ENCODE data around the gene CHN2. TPM values are rescaled to one million over a fixed set of nuclear protein-coding genes. Genes with fewer than 3 reads are reported as not detected.

CHN2 gene
- total RNA-seq, 1 experiment from 2014 or later: 17.2 TPM

DNA sequence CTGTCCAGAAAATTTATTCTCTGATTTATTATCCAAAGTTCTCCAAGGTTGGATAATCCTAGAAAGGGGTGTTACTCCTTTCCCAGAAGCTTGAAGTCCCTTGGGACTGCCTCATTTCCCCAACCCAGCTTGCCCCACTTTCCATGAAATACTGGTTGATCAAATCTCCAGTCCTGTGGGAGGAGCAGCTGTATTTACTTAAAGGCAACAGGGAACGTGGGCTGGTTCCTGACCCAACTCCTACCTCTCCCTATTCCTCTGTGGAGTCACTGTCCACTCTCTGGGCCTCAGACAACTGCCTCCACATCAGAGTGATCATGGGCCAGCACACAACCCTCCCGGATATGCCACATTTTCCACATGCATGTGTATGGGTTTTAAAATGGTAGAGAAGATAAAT lies 202.8 kb downstream of the CHN2 start:
- DNase-seq (ENCODE audit: low spot score): no peak

DNA sequence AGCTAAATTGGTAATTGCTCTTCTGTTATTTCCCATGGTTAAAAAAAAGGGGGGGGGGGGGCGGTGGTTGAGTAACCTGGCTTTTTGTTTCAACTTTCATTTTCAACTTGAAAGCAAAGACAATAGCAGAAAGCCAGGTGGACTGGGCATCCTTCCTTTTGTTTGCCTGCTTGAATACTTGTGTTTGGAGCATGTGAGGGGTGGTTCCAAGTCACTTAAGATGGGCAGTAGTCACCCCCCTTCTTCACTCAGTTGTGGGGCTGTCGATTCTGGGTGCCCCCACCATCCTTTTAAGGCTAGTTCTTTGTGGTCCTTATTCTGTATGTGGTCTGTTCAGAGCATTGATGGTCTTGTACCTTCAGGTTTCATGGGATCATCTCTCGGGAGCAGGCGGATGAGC lies 203.4 kb downstream of the CHN2 start:
- DNase-seq (ENCODE audit: low spot score): no peak

DNA sequence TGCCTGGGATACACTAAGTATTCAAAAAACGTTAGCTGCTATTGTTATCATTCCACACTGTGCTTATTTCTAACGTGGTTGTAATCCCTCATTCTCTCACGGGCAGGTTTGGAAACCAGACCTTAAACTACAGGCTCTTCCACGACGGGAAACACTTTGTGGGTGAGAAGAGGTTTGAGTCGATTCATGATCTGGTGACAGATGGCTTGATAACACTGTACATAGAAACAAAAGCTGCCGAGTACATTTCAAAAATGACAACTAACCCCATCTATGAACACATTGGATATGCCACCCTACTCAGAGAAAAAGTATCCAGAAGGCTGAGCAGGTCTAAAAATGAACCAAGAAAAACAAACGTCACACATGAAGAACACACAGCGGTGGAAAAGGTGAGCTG lies 205.9 kb downstream of the CHN2 start:
- no peak for DNase-seq (ENCODE audit: low spot score)

DNA sequence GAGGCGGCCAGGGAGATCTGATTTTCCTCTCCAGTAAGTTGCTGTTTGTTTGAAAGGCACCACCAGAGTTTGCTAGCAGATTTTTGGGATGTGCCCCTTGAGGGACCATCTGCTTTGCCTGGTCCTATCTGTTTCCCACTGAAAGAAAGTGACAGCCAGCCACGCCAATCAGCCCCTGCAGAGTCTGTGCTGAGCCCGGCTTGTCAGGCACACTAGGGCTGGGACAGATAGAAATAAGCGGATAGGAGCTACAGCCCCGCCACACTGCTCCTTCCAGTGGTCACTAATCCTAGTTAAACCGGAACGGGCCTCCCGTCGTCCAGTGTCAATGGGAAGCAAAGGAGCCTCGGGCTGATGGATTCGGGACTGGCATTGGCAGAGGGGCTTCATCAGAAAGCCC lies 207.2 kb downstream of the CHN2 start:
- no peak for DNase-seq (ENCODE audit: low spot score)

DNA sequence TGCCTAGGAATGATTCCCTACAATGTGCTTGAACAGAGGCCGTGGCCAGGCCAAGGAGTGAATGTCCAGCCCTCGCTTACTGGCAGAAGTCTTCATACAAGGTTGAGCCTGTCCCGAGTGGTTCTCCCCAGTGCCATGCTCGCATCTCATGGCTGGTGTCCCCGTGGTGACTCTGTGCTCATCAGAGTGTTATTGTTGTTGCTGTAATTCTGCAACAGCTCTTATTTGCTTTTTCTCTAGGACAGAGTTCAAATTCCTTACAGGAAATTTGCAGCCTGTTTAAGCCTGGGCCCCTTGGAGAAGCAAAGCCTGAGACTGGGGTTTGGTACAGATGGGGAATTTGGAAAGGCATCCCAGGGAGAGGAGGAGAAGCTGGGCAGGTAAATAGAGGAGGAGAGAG lies 211.3 kb downstream of the CHN2 start:
- no peak for DNase-seq (ENCODE audit: low spot score)

DNA sequence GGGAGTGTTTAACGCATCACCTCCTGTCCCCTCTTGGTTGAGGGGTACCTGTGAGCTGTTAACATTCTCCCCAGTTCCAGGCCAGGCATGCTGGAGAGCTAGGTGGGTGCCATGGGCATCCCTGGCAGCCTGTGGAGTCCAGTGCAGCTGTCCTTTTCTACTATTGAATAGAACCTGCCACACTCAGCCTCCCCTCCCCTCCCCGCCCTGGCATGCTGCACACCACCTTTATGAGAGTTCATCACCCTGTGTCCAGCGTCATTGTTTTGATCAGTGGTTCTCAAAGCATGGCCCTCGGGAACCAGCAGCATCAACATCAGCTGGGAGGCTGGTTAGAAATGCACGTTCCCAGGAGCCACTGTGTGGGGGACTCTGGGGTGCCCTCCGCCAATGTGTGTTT lies 211.8 kb downstream of the CHN2 start:
- no peak for DNase-seq (ENCODE audit: low spot score)

DNA sequence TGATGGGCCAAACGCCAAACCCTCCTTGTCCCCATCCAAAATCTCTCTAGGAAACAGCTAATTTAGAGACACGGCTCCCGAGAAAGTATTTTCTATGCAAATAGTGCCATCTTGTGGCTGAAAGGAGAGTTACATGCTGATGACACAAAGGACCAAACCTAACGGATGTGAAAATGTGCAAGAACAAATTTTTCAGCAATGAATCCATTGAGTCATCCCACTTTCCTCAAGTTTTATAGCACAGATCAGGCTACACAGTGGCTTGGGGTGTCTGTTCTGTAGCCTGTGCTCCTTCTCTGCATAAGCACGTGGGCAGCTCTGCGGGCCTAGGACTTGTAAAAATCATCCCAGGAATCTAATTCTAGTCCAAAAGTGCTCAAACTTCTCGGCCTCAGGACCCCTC lies 214.3 kb downstream of the CHN2 start:
- DNase-seq (ENCODE audit: low spot score): peak; percentile 81

DNA sequence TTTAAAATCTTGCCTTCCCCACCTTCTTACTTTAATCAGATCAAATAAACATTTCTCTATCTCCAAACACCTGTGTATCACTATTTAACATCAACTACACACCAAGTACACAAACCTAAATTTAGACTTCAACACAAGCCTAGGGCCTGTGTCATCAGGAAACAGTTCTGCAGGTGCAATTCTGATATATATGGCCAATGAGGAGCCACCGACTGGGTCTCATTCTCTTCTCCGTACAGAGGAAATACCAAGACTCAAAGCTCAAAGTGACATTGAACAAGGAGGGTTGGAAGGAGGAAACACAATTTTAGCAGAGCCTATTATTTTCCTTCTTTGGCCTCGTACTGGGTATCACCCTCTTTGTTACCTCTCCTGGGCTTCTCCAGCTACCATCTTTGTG lies 216.4 kb downstream of the CHN2 start:
- DNase-seq (ENCODE audit: low spot score): no peak

DNA sequence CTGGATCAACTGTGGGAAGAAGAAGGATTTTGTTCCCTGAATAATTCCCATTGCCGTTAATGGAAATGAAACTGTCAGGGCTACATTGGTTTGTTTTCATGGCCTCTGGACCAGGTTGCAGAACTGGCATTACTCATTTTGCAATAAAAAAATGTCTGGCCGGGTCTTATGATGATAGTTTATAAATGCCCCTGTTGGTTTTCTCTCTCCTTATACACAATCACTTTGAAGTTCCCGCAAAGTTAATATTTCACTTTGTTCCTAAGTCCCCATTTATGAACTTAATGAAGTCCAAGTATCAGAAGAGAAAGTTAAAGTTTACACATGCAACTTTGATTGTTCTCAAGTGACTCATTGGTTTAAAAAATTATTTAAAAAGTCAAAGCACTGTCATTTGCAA lies 218.3 kb downstream of the CHN2 start:
- no peak for DNase-seq (ENCODE audit: low spot score)

DNA sequence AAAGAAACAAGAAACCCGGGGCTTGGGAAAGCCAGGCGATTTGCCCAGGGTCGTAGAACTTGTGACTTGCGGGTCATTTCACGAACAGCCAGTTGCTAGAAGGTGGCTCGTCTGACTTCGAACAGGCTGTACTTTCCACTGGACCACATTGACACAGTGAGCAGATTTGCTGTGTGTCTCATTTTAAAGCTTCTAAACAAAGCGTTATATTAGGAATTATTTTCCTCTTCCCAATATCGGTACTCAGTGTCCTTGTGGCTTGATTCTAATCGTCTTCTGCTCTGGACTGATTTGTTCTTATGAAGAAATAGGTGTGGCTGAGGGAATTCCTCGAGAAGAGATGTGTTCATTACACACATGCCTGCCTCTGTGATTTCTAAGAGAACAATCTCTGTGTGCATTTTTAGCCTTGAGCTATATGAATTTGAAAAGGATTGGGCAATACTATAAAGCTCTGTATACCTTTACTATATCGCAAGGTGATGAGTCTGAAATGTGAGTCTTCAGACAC lies 219.1 kb downstream of the CHN2 start:
- DNase-seq (ENCODE audit: low spot score): no peak

DNA sequence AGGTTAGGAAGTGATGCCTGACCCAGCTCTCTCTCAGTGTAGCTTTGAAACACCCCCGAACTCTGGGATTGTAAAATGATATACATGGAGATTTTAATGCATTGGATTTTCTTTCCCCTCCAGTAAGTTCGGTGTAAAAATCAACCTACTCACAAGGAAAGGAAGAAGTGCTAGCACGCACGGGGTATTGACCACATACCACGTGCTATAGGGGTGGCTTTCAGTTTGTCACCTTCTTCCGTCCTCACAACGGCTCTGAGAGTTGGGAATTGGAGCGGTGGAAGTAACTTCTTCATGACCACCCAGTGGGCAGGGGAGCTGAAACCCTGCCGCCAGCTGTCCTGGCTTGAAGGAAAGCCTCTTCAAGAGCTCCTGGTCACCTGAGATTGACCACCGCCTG lies 219.6 kb downstream of the CHN2 start:
- no peak for DNase-seq (ENCODE audit: low spot score)

DNA sequence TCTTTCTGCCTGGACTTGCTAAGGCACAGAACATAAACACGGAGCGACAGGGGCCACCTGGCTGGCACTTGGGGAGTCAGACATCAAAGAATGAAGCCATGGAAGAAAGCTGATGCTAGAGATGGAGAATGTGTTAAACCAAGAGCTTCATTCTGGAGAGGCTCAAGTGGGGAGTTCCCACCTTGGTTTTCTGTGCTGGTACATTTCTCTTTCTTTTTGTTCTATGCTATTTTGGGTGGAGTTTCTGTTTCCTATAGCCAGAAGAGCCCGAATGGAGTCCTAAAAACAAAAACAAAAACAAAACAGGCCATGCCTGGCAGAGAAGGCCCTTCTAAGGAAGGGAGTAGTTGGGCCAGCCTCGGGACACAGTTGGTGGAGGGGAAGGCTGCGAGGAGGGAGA lies 220.6 kb downstream of the CHN2 start:
- no peak for DNase-seq (ENCODE audit: low spot score)

DNA sequence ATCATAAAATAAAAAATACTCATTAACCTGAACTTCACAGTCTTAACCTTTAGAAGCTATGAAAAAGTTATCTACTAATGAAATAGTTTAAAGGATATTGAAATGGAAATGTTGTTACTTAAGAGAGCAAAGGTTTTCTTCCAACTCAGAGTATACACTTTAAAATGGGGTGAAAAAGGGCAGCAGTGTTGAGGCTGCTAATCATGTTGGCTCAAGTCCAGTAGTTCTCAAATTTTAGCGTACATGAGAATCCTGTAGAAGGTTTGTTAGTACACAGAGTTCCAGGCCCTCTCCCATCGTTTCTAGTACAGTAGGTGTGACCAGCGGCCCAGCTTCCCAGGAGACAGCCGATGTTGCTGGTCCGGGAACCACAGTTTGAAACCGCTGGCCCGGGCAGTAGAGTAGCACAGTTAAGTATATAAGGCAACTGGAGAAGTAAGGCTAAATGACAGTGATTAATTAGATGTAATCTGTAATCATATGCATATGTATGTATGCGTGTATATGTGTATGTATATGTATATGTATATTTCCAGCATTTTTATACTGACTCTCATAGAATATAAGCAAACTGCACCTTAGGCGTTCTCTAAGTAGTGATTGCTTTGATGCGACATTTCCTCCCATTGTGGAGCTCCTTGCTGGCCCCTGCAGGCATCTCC lies 221.8 kb downstream of the CHN2 start:
- DNase-seq (ENCODE audit: low spot score): no peak

DNA sequence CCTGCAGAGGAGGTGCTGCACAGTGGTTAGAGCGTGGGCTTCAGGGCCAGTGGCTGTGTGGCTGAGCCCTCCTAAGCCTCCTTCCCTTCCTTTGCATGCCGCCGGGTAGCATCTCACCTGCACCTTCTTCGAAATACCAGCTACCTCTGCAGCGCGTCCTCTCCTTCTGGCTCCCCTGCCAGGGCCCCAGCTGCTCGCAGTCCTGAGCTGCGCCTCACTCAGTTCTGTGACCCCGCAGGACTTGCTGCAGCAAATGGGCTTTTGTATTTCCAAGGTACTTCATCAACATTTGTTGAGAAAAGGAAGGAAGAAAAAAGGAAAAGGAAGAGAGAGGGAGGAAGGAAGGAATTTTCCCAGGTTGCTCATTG lies 222.3 kb downstream of the CHN2 start:
- no peak for DNase-seq (ENCODE audit: low spot score)

DNA sequence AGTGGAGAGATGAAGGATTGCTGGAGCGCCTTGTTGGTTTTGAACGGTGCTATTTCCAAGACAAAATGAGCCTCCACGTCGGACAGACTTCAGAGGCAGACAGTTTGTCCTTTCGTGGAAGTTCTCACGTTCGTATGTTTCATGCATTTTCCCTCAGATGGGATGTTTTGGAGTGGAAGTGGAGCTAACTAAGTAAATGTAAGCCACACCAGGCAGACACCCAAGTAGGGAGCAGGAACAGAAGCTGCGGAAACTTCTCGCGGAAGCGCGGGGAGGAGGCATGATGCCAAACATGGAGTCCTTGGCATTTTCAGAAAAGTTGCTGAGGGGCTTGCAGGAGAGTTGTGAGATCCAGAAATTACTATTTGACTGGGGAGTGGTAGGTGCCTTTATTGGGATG lies 223.5 kb downstream of the CHN2 start:
- no peak for DNase-seq (ENCODE audit: low spot score)

DNA sequence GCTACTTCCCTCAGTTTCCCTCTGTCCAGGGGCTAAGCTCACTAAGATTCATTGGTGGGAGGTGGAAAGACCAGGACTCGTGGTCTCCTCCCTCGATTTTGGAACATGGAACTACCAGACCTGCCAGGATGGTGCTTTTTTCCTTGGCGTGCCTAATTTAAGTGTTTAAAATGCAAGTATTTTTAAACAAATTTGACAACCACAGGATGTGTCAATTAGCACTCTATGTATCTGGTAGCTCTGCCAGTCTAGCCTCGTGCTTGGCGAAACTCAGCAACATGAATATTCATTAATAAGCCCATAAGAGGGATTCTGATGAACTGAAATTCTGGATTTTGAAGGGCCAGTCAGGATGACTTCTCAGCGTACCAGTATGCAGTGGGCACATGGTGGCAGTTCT lies 224.1 kb downstream of the CHN2 start:
- DNase-seq (ENCODE audit: low spot score): no peak

DNA sequence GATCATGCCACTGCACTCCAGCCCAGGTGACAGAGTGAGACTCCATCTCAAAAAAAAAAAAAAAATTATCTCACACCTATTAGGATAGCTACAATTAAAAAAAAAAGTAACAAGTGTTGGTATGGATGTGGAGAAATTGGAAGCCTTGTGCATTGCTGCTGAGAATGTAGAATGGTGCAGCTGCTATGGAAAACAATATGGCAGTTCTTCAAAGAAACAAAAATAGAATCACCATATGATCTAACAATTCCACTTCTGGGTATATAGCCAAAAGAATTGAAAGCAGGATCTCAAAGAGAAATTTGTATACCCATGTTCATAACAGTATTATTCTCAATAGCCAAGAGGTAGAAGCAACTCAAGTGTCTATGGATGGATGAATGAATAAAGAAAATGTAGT lies 225.4 kb downstream of the CHN2 start:
- no peak for DNase-seq (ENCODE audit: low spot score)

DNA sequence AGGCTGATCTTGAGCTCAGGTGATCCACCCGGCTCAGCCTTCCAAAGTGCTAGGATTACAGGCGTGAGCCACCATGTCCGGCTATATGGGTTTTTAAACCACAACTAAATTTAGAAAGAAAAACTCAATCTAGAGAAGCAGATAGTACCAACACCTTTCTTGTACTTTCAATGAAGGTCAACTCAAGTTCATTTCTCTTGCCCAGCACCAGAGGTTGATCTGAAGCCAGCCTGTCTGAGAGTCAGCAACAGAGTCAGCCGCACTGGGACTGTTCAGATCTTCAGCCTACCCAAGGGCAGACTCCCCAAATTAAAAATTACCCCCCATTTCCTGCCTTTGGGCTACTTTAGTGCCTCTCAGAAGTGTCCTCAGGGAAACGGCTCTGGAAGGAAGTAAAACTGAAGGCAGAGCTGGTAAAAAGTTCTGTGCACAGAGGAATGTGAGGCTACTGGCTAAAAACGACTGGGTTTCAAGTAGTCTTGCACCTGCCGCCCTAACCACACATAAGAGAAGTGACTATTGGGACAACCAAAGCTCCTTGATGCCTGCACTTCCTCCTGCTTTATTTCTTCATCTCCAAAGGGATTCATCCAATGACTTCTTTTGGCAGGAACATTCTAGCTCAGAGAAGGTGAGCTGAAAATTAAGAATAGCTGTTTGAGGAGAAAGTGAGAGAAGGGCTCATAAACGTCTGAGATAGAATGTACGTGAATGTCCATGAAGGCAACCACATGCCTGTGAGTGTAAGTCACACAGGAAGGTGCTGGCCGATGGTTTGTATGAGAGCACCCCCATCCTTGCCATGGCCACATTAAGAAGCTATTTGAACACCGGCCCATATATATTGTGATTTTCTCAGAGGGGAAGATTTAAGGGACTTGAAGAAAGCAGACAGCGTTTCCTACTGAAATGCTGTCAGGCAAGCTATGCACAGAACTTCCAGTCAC lies 226.7 kb downstream of the CHN2 start:
- no peak for DNase-seq (ENCODE audit: low spot score)

DNA sequence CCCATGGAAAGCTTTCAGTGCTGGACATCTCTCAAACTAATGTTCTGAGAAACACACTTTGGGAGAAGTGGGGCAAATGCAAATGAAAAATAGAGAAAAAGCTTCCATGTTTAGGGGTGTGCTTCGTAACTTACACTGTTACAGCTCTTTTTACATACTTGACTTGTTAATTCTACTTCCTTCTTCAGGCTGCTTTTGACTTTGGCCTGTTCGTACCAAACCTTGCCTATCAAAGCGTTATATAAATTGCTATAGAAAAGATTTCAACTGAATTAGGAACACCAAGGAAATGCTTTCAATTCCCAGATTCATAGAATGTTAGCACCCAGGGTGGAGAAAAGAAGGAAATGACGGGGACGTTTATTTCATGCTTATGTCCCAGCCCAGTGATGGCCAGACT lies 228.3 kb downstream of the CHN2 start:
- no peak for DNase-seq (ENCODE audit: low spot score)

DNA sequence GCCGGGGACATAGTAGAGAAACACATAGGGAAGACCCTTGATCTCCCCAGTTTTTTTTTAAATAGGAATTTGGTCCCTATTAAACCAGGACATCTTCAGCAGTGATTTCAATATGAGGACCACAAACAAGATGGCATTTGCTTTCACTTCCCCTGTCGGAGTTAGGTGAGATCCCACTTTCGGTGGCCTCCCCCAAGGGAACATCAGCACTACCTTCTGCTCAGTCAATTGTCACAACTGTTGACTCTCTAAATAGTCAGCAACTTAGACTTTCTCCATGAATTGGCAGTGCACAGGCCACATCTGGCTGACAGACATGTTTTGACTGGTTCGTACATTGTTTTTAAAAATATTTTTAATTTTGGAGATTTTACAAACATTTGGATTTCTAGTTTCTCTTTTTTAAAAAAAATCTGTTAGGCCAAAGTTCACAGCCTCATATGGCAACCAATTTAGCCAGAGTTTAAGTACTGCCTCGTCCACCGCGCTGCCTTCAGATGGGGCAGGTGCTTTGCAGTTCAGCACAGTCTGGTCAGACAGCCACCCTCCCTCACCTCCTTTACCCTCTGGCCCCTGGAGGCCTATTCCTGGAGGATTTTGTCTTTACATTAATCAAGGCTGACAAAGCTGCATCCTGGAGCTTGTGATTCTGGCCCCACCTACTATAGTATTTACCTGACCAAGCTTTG lies 229.9 kb downstream of the CHN2 start:
- no peak for DNase-seq (ENCODE audit: low spot score)

DNA sequence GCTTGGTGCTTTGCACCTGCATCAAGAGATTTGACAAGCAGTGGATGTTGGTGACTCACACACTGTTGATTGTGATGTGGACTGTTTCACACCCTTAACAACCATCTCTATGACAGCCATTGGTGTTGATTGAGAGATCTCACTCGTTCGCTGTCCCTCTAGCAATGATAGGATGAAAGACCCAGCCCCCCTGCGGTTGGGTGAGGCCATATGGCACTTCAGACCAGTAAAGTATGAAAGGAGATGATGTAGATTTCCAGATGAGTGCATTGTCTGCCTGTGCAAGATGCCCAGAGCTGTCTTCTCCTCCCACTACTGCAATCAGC lies 230.4 kb downstream of the CHN2 start:
- no peak for DNase-seq (ENCODE audit: low spot score)

DNA sequence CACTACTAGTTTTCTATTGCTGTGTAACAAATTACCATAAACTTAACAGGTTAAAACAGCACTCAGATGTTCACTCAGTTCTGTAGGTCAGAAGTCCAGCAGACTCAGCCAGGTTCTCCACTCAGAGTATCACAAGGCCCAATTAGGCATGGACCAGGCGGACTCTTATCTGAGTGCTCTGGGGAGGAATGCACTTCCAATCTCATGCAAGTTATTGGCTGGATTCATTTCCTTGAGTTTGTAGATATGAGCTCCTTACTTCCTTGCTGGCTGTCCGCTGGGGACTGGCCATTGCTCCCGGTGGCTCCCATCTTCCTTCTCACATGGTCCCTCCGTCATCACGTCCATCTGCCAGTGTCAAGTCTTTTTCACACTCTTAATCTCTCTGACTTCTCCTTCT lies 232.0 kb downstream of the CHN2 start:
- DNase-seq (ENCODE audit: low spot score): no peak

DNA sequence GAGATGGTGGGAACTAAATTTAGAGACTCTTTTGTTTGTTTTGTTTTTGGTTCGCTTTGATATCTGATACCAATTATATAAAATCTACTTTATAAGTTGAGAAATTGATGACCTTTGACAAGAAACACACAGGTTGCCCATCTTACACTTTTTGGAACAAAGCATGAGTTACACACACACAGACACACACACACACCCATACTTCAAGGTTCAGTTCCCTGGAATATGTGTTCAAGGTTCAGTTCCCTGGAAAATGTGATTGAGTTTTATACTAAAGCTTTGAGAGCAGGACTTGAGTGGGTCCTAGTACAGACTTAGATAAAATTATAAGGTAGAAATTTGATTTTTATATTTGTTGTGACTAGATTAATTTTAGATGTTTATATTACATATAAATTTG lies 234.8 kb downstream of the CHN2 start:
- no peak for DNase-seq (ENCODE audit: low spot score)
